Ishikawa (cell line): ENCODE data around the gene FAM83F.

Experiments used
- CEBPB ChIP-seq: IDR thresholded peaks from 2 replicates; pipeline ENCODE4 v1.6.1; 2012
- CREB1 ChIP-seq: IDR thresholded peaks from 2 replicates; pipeline ENCODE4 v1.6.1; 2012; ENCODE audit warnings: low read depth
- EGR1 ChIP-seq: IDR thresholded peaks from 2 replicates; pipeline ENCODE4 v1.6.1; 2012
- EP300 ChIP-seq: IDR thresholded peaks from 2 replicates; pipeline ENCODE4 v1.6.1; 2012; ENCODE audit warnings: borderline replicate concordance
- FOXM1 ChIP-seq: IDR thresholded peaks from 2 replicates; pipeline ENCODE4 v1.6.1; 2012; ENCODE audit warnings: low read depth, borderline replicate concordance
- NFIC ChIP-seq: IDR thresholded peaks from 2 replicates; pipeline ENCODE4 v1.6.1; 2012
- RAD21 ChIP-seq: IDR thresholded peaks from 2 replicates; pipeline ENCODE4 v1.6.1; 2012; ENCODE audit warnings: low read depth
- TAF1 ChIP-seq: IDR thresholded peaks from 2 replicates; pipeline ENCODE4 v1.6.1; 2012; ENCODE audit warnings: low read depth, mild to moderate bottlenecking
- TCF12 ChIP-seq: IDR thresholded peaks from 2 replicates; pipeline ENCODE4 v1.6.1; 2012; ENCODE audit warnings: low read depth
- TEAD4 ChIP-seq: IDR thresholded peaks from 2 replicates; pipeline ENCODE4 v1.6.1; 2012
- YY1 ChIP-seq: IDR thresholded peaks from 2 replicates; pipeline ENCODE4 v1.6.1; 2012; ENCODE audit warnings: low read depth
- ZBTB7A ChIP-seq: IDR thresholded peaks from 2 replicates; pipeline ENCODE4 v1.6.1; 2012; ENCODE audit warnings: low read depth
- TF ChIP-seq, protein P1 (sequence below): IDR thresholded peaks from 2 replicates; pipeline ENCODE4 v1.6.1; 2012; ENCODE audit warnings: low read depth, mild to moderate bottlenecking
- TF ChIP-seq, protein P2 (sequence below): IDR thresholded peaks from 2 replicates; pipeline ENCODE4 v1.6.1; 2012

DNA sequence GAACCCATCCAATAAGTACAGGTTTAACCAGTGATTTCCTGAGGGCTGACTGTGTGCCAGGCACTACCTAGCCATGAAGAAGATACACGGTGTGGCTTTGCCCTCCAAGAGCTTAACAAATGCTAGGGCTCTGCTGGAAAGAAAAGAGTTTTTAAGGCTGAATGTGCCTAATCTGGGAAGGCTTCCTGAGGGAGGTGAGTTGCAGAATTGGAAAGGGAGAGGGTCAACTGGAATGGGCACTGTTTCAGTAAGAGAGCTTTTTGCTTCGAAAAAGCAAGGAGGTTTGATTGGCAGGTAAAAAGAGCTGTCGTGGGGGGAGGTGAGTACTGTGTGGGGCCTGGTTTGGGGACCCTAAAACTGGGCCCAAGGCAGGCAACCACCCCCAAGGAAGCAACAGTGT is 2.7 kb downstream of the FAM83F start:
- TF ChIP-seq TCF12: no peak
- TF ChIP-seq, protein P1, sequence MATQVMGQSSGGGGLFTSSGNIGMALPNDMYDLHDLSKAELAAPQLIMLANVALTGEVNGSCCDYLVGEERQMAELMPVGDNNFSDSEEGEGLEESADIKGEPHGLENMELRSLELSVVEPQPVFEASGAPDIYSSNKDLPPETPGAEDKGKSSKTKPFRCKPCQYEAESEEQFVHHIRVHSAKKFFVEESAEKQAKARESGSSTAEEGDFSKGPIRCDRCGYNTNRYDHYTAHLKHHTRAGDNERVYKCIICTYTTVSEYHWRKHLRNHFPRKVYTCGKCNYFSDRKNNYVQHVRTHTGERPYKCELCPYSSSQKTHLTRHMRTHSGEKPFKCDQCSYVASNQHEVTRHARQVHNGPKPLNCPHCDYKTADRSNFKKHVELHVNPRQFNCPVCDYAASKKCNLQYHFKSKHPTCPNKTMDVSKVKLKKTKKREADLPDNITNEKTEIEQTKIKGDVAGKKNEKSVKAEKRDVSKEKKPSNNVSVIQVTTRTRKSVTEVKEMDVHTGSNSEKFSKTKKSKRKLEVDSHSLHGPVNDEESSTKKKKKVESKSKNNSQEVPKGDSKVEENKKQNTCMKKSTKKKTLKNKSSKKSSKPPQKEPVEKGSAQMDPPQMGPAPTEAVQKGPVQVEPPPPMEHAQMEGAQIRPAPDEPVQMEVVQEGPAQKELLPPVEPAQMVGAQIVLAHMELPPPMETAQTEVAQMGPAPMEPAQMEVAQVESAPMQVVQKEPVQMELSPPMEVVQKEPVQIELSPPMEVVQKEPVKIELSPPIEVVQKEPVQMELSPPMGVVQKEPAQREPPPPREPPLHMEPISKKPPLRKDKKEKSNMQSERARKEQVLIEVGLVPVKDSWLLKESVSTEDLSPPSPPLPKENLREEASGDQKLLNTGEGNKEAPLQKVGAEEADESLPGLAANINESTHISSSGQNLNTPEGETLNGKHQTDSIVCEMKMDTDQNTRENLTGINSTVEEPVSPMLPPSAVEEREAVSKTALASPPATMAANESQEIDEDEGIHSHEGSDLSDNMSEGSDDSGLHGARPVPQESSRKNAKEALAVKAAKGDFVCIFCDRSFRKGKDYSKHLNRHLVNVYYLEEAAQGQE: no peak
- TF ChIP-seq TEAD4: no peak
- no peak for TF ChIP-seq YY1
- TF ChIP-seq RAD21: no peak
- TF ChIP-seq, protein P2, sequence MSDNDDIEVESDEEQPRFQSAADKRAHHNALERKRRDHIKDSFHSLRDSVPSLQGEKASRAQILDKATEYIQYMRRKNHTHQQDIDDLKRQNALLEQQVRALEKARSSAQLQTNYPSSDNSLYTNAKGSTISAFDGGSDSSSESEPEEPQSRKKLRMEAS: no peak
- TF ChIP-seq NFIC: no peak
- TF ChIP-seq EP300: no peak
- TF ChIP-seq FOXM1: no peak
- TF ChIP-seq TAF1: no peak
- TF ChIP-seq EGR1: no peak
- no peak for TF ChIP-seq CREB1
- no peak for TF ChIP-seq CEBPB
- TF ChIP-seq ZBTB7A: no peak
